Measurements from ENCODE around the gene SFT2D2. TPM values are rescaled to one million over a fixed set of nuclear protein-coding genes. Genes with fewer than 3 reads are reported as not detected.

Gene SFT2D2
- total RNA-seq, 3 donors from 2014 or later: 39.3 to 70.4 (median 42.2) TPM

GRCh38 chr1:168256164-168256563, 30.4 kb downstream of the SFT2D2 start:
- no peak for DNase-seq (ENCODE audit: low spot score in 2 of 2)
- no peaks in the 10 kb centered on the region for H3K27me3 ChIP-seq
- no peak overlapping the region for H3K27ac ChIP-seq
- H3K4me3 ChIP-seq: no peak overlapping the region
- H3K36me3 ChIP-seq: no peaks in the 10 kb centered on the region
- H3K4me1 ChIP-seq: no peaks in the 10 kb centered on the region
- TF ChIP-seq CTCF (IDR thresholded peaks at IDR 0.05) (no peak), POLR2A (IDR thresholded peaks at IDR 0.05) (no peak), POLR2AphosphoS5 (IDR thresholded peaks at IDR 0.05) (no peak)
- intact Hi-C loops (cut with DNase I; ENCODE audit: low total_unique reads): no loop called here
- peaks cover 10 to 12% of the 10 kb centered on the region in 2 donors for H3K9me3 ChIP-seq

GRCh38 chr1:168257397-168257796, 31.6 kb downstream of the SFT2D2 start:
- intact Hi-C loops (cut with DNase I; ENCODE audit: low total_unique reads): no loop called here
- Histone ChIP-seq H3K27ac (no peak overlapping the region), H3K27me3 (no peaks in the 10 kb centered on the region), H3K4me3 (no peak overlapping the region), H3K9me3 (peaks cover 10 to 12% of the 10 kb centered on the region in 2 donors), H3K4me1 (peaks cover 0 to 6% of the 10 kb centered on the region in 2 donors), H3K36me3 (no peaks in the 10 kb centered on the region)
- no peak for DNase-seq (ENCODE audit: low spot score in 2 of 2)
- TF ChIP-seq CTCF (IDR thresholded peaks at IDR 0.05) (no peak), POLR2A (IDR thresholded peaks at IDR 0.05) (no peak), POLR2AphosphoS5 (IDR thresholded peaks at IDR 0.05) (no peak)

GRCh38 chr1:168259567-168259966, 33.8 kb downstream of the SFT2D2 start:
- Histone ChIP-seq H3K27ac (no peak overlapping the region), H3K4me1 (peaks cover 0 to 6% of the 10 kb centered on the region in 2 donors), H3K36me3 (no peaks in the 10 kb centered on the region), H3K27me3 (no peaks in the 10 kb centered on the region), H3K9me3 (peaks cover 10 to 12% of the 10 kb centered on the region in 2 donors), H3K4me3 (no peak overlapping the region)
- intact Hi-C loops (cut with DNase I; ENCODE audit: low total_unique reads): no loop called here
- TF ChIP-seq POLR2AphosphoS5 (IDR thresholded peaks at IDR 0.05) (no peak), POLR2A (IDR thresholded peaks at IDR 0.05) (no peak), CTCF (IDR thresholded peaks at IDR 0.05) (no peak)
- no peak for DNase-seq (ENCODE audit: low spot score in 2 of 2)

- no peaks in the 10 kb centered on the region for H3K36me3 ChIP-seq
- H3K27ac ChIP-seq: no peak overlapping the region
- H3K9me3 ChIP-seq: peaks cover 10 to 11% of the 10 kb centered on the region in 2 donors
- DNase-seq (ENCODE audit: low spot score in 2 of 2): no peak
- no peaks in the 10 kb centered on the region for H3K27me3 ChIP-seq
- intact Hi-C loops (cut with DNase I; ENCODE audit: low total_unique reads): no loop called here
- peaks cover 0 to 6% of the 10 kb centered on the region in 2 donors for H3K4me1 ChIP-seq
- TF ChIP-seq POLR2A (IDR thresholded peaks at IDR 0.05) (no peak), POLR2AphosphoS5 (IDR thresholded peaks at IDR 0.05) (no peak)
- no peak overlapping the region for H3K4me3 ChIP-seq
Observed at GRCh38 chr1:168260393-168260792, 34.6 kb downstream of the SFT2D2 start.

- no peaks in the 10 kb centered on the region for H3K36me3 ChIP-seq
- peaks cover 0 to 6% of the 10 kb centered on the region in 2 donors for H3K4me1 ChIP-seq
- H3K9me3 ChIP-seq: peaks cover 2 to 3% of the 10 kb centered on the region in 2 donors
- TF ChIP-seq POLR2AphosphoS5 (IDR thresholded peaks at IDR 0.05): no peak
- no peak for TF ChIP-seq CTCF (IDR thresholded peaks at IDR 0.05)
- no peak for TF ChIP-seq POLR2A (IDR thresholded peaks at IDR 0.05)
- peak overlapping the region in 1 of 2 donors; percentile 16 for H3K27ac ChIP-seq
- H3K4me3 ChIP-seq: no peak overlapping the region
- no peaks in the 10 kb centered on the region for H3K27me3 ChIP-seq
- no peak for DNase-seq (ENCODE audit: low spot score in 2 of 2)
- intact Hi-C loops (cut with DNase I; ENCODE audit: low total_unique reads): no loop called here
Observed at GRCh38 chr1:168261390-168261789, 35.6 kb downstream of the SFT2D2 start.

GRCh38 chr1:168263130-168263529, 37.3 kb downstream of the SFT2D2 start:
- intact Hi-C loops (cut with DNase I; ENCODE audit: low total_unique reads): no loop called here

More at GRCh38 chr1:168263130-168263529, 37.3 kb downstream of the SFT2D2 start:
- H3K27me3 ChIP-seq: no peaks in the 10 kb centered on the region
- H3K9me3 ChIP-seq: no peaks in the 10 kb centered on the region
- DNase-seq (ENCODE audit: low spot score in 2 of 2): no peak
- H3K4me1 ChIP-seq: peaks cover 0 to 6% of the 10 kb centered on the region in 2 donors
- H3K4me3 ChIP-seq: no peak overlapping the region
- H3K36me3 ChIP-seq: no peaks in the 10 kb centered on the region
- TF ChIP-seq CTCF (IDR thresholded peaks at IDR 0.05): no peak
- TF ChIP-seq POLR2A (IDR thresholded peaks at IDR 0.05): no peak
- no peak for TF ChIP-seq POLR2AphosphoS5 (IDR thresholded peaks at IDR 0.05)
- H3K27ac ChIP-seq: no peak overlapping the region
